HG03108 (cell line): ENCODE data around the gene HNF1A.

Experiments
- ATAC-seq: cut with Tn5 transposase; IDR thresholded peaks from one replicate; pipeline ENCODE4 v1.9.1; 2021; ENCODE audit warnings: moderate library complexity; ENCODE audit not compliant: unreplicated experiment

Gene HNF1A

DNA sequence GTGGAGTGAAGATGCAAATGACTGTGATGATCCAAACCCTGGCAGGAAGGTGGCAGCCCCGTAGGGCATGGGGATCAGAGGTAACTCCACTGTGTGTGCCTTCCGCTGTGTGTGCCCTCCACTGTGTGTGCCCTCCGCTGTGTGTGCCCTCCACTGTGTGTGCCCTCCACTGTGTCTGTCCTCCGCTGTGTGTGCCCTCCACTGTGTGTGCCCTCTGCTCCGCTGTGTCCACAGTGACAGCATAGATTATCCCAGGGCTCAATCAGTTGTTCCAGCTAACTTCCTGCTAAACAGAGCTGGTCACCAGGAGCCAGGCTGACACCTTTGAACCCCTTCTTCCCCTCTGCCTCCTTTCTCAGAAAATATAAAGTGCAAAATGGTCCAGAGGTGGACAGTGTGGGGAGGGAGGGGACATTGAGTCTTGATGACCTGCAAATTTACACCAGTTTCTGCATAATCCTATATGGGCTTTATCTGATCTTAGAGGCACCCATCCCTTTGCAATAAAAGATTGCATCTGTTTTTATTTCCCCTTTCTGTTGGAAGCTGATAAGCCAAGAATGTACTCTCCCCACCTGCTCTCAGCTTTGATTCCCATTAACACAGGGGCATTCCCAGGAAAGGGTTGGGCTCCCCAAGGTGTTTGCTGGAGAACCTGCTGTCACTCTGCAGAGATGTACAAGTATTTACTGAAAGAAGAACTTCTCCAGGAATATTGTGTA is 21.6 kb upstream of the HNF1A start:
- ATAC-seq, result no peak

DNA sequence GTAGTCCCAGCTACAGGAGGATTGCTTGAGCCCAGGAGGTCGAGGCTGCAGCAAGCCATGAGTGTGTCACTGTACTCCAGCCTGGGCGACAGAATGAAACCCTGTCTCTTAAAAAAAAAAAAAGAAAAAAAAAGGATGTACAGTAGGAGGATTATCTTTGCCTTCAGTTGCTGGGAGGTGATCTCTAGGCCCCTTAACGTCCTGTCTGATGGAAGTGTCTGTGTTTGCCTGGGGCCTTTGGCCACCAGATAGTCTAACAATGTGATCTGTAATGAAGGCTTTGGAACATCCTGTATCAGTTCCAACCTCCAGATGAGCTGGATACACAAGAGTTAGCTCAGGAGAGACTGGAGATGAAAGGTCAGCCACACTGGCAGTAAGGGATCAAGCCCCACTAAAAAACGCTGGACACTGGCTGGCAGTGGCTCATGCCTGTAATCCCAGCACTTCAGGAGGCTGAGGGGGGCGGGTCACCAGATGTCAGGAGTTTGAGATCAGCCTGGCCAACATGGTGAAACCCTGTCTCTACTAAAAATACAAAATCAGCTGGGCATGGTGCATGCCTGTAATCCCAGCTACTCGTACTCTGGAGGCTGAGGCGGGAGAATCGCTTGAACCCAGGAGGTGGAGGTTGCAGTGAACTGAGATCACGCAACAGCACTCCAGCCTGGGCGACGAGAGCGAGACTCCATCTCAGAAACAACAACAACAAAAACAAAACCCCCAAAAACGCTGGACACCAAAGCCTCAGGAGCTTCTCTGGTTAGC is 19.0 kb upstream of the HNF1A start:
- ATAC-seq, result no peak

DNA sequence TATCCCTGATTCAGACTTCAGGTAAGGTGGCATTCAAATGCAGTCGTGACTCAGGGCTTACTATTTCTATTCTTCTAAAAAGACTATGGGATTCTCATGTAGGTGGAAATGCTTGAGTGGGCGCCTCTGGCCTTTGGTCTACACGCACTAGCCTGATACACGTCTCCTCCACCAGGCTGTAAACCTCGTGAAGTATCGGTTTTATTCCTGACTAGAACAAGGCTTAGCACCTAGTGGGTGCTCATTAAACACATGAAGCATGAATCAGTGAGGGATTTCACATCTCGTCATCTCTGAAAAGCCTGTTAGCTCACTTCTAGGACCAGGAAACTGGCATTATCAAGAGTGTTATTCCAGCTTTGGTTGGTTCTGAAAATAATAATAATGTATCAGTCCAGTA is 17.7 kb upstream of the HNF1A start:
- no peak for ATAC-seq

DNA sequence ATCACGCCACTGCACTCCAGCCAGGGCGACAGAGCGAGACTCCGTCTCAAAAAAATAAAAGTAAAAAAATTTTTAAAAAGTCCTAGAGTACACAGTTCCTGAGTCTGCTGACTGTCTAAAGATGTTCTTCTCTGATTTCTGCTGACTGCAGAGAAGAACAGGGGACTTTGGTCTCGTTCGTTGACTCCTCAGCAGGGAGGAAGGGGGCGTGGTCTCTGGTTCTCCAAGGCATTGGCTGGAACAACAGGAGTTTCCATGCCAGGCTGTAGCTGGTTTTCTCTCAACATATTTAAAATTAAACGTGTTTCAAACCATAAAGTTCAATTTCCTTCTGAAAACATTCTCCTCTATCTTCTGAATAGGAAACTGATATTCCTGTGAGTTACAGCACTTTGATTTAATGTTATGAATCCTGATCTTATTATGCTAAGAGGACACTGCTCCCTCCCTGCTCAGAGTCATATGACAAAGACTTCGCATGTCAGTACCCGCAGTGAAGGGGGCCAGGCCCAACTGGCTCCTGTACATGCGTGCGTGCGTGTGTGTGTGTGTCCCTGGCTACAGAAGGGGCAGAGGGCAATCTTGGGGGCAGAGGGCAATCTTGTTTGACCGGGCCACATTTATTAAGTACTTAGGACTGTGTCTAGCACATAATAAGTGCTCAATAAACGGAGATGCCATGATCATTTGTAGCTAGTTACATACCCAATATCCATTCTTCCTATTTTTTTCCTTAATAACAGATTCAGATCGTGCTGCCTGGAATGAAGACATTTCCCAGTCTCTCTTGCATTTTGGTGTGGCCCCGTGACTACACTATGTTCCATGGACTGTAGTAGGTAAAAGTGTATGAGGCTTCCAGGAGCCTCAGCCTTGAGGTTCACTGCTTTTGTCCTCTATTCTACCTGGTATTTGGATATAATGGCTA is 16.5 kb upstream of the HNF1A start:
- ATAC-seq, result no peak

DNA sequence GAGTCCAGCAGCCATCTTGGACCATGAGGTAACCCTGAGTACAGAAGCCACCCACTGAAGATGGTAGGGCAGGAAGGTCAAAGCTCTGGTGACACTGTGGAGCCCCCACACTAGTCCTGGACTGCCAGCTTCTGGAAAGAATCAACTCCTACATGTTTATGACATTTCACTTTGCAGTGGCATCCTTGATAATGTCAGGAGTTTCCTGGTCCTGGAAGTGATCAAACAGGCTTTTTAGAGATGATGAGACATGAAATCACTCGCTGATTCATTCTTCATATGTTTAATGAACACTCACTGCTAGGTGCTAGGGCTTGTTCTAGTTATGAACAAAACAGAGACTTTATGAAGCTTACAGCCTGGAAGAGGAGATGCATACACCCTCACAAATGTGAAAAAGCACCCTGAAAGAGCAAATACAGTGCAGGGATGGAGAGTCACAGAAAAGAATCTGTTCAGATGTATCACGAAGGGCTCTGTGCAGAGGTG is 15.8 kb upstream of the HNF1A start:
- ATAC-seq, result no peak

DNA sequence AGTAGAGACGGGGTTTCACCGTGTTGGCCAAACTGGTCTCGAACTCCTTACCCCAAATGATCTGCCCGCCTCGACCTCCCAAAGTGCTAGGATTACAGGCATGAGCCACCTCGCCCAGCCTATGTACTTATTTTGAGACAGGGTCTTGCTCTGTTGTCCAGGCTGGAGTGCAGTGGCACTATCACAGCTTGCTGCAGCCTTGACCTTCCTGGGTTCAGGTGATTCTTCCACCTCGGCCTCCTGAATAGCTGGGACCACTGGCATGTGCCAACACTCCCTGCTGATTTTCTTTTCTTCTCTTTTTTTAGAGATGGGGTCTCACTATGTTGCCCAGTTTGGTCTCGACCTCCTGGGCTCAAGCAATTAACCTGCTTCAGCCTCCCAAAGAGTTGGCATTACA is 14.0 kb upstream of the HNF1A start:
- ATAC-seq, result no peak

DNA sequence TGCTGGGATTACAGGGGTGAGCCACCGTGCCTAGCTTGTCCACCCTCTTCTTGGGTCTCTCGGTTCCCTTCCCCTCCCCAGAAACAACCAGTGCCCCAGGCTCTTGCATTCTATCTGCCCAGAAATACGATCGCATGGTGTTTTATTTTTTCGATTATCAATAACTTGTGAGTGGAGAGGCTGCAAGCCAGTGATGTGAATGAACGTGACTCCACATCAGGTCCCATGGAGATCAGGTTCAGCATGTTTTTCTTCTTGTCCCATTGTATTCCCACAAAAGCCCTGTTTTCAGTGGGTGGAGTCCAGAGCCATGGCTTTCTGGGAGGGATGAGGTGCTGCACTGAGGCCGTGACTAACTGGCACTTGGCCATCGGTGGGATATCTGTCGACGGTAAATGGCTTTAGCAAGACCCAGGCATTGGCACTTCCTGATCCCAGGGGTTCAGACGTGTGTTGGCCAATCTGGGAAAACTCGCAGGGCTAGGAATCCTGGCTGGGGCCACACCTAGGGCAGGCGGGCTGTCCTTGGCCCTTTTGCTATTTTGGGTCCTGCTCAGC is 12.7 kb upstream of the HNF1A start:
- no peak for ATAC-seq

DNA sequence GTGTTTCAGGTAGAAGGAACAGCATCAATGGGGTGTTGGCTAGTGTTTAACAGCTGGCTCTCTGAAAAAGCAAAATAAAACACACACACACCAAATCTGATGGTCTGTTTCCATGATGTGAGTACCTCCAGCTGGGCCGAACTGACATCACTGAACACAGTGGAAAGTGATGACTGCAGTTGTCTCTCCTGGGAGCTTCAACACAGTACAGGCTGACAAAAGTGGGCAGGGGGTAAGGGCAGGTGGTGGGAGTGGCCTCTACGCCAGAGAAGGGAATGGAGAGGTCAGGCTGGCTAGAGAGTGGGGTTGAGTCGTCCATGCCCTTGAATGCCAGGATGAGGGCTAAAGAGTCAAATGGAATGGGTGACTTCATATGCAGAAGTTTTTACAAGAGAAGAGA is 8.0 kb upstream of the HNF1A start:
- no peak for ATAC-seq

DNA sequence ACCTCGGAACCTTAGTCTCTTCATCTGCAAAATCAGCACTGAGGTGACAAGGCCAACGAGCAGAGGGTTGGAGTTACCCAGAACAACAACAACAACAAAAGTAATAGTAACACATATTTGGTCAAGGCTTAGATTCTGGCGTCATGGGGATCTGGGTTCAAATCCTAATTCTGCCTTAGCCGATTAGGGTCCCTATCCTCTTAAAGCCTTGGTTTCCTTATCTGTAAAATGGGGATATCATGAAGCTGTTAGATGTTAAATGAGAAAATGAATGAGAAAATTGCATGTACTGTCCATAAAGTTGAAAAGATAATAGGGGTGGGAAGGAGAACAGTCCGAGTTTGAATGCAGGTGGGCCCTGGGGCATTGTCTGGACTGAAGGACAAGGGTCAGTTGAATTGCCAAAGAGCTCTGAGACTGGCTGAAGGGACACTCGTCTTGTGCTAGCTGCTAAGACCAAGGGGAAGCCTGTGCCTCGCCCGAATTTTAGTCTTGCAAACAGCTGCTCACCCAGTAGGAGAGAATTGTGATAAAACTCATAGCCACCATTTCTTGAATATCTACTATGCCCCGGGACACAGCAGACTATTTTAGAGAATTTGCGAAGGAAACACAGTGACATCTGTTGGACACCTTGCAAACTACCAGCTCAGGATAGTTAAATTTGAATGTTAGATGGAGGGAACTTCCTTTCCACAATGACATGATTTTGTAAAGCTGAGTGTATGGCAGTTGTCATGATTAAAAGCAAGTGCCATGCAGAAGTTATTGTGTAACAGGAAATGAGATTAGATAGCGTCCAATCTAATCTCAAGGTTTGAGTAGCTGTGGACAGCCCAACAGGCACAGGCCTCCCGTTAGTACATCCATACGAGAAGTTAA is 6.8 kb upstream of the HNF1A start:
- ATAC-seq, result peak; percentile 47

DNA sequence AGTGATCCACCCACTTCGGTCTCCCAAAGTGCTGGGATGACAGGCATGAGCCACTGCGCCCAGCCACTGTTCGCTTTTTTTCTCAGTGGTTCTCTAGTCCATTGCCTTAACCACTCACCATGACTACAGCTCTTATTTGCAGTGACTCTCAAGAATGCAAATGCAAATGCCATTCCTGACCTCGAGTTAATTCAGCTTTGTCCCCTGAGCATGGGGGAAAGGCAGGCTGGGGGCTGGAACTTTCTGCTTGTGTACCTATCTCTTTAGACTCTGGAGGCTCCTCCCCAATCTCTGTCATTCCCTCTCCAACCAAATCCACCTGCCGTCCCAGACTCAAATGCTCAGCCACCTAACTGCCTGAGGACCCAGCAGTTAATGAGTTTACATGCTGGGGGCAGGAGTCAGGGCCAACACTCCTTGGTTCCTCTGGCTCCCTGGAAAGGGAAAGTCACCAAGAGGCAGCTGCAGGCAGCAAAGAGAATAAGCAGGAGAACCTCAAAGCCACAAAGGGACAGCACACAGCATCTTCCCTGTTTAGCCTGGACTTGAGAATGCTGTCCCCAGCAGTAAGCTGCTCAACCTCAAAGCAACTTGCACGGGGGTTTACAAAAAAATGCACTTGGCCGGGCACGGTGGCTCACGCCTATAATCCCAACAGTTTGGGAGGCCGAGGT is 5.3 kb upstream of the HNF1A start:
- ATAC-seq, result no peak

DNA sequence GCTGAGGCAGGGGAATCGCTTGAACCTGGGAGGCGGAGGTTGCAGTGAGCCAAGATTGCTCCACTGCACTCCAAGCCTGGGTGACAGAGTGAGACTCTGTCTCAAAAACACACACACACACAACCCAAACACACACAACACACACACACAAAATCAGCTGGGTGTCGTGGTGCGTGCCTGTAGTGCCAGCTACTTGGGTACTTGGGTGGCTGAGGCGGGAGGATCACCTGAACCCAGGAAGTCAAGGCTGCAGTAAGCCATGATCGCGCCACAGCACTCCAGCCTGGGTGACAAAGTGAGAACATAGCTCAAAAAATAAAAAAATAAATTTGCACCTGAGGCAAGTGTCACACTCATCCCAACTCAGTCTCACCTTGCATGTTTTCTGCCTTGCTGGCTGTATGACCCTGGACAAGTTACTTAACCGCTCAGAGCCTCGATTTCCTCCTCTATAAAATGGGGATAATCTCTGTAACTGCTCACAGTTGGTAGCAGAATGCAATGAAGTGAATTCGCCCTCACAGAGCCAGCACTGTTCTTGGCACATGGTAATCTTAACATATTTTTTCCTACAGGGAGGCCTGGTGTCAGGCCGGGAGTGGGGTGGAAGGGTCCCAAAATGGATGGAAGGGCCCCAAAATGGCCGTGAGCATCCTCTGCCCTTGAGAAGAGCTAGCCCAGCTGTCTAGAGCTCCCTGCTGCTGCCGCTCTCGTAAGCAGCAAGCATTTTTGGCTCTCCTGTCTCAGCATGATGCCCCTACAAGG is 630 bp upstream of the HNF1A start:
- no peak for ATAC-seq

DNA sequence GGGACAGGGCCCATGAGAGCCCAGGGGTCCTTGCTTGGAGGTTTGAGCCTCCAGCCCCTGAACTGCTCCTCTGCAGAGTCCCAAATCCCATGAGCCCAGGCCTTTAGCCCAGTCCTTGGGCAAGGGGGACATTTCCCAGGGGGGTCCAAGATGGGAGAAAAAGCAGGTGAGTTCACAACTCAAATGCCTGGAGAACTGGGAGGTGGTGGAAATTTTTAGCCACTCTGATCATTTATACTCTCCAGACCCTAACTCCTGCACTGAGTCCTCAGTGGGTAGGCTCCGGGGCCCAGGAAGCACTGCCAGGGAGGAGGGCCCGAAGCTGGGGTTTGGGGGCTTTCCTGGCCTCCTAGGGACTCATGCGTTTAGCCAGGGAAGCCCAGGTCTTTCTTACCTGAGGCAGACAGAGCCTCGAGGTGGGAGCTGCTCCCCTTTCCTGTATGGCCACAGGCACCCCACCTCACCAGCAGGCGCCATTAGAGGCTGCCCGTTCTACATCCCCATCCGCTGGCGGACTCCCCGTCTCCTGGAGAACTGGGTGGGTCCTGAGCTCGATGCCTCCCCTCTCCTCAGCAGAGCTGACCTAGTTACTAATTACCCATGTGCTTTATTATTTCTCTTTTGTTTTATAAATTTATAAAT is 998 bp downstream of the HNF1A start:
- ATAC-seq, result no peak

DNA sequence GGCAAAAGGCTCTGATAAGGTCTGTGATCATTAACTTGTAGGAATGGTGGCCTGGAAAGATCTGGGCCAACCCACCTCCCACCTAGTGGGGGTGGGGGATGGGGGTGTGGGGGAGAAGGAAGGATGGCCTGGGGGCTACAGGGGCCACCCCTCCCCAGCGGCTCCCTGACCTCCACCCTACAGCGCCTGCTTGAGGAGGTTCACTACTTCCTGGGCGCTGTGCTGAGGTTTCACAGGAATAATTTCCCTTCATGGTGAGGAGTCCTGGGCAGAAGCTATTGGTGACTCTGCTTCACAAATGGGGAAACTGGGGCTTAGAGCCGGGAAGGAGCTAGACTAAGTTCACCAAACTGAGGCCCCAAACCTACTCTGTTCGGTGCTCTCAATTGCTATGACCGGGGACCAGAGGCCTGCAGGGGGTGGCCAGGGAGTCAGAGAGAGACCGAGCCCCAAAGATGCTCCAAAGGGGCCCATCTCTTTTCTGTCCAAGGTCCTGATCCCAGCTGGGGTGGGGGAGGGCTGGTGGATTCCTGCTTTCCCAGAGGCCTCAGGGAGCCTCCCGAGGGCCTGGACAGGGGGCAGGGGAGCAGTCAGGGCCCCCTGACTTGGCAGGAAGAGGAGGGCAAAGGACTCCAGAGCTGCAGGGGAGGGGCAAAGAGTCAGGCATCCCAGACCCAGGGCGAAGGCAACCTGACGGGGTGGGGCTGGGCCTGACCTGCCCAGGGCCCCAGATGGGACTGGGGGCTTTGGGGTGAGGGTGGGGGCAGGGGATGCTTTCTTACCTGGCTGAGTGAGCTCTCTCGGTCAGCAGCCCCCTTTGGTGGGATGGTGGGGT is 1.7 kb downstream of the HNF1A start:
- no peak for ATAC-seq

DNA sequence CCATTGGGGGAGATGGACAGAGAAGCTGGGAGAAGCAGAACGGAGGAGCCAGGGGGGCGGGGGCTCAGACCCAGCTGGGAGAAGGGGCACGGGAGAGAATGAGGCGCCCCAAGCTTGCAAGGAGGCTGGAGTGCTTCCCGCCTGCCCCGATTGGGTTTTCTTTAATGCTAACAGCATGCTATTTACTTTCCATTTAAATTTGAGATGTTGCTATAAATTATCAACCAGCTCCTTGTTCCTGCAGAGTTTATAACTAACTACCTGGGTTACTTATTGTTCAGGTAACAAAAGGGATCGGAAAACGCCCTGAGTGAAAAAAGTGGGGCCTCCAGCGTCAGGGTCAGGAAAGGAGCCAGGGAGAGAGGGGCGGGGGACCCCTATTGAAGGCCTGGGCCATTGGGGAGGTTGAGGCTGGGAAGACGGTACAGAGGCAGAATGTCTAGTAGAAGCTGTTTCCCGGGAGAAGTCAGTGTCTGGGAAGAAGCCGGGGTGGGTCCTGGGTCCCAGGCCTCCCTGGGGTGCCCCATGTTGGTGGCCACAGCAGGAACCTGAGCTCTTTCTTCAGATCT is 2.5 kb downstream of the HNF1A start:
- ATAC-seq, result no peak

DNA sequence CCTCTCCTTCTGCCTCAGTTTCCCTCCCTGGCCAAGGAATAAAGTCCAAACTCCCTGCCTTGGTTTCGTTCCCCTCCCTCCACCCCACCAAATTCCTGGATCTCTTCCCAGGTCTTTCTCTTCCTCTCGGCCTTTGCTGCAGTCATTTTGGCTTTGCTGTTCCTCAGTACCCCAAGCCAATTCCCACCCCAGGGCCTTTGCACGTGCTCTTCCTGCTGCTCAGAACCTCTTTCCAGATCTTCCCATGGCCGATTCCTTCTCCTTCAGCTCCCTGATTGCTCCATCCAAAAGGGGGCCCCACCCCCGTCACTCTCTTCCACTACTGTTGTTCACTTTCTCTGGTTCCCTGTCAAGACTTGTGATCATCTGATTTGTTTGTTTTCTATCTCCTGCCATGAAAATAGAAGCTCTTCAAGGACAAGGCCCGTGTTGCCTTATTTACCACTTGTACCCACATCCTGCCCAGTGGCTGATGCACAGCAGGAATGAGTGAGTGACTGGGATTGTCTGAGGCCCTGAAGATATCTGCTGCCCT is 3.1 kb downstream of the HNF1A start:
- ATAC-seq, result no peak

DNA sequence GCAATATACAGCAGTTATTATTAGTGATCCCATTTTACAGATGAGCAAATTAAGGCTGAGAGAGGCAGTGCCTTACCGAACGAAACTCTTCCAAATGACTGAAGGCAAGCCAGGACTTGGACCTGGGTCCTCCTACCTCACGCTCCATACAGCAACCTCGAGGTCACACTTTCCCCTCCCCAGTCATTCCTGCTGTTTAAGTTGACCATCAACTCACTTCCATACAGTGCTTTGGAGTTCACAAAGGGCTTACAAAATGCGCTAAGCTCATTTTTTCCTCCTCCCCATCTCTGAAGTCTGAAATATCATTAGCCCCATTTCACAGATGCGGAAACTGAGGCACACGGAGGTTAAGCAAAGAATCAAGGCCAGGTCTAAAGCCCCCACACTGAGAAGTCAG is 4.3 kb downstream of the HNF1A start:
- ATAC-seq, result no peak

DNA sequence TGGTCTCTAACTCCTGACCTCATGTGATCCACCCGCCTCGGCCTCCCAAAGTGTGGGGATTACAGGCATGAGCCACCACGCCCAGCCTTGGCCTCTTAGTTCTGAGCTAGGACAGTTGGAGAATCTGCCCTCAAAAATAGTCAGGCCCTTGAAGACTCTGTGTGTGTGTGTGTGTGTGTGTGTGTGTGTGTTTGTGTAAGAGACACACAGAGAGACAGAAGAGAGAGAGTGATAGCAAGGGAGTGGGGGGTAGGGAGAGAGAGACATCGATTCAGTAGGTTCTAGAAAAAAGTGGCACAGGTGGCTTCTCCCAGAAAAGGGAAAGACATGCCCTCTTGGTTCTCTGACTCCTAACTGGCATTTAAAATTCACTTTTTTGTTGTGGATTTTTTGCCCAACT is 5.4 kb downstream of the HNF1A start:
- no peak for ATAC-seq
